Osteocyte (in vitro differentiated cells): ENCODE measurements around the gene STX3. TPM values are rescaled to one million over a fixed set of nuclear protein-coding genes. Genes with fewer than 3 reads are reported as not detected.
"Not testable (repeated sequence)": the region's sequence is repeated elsewhere in the genome, so short reads cannot be mapped to it uniquely, and the experiment has no call there.

Experiments used
- DNase-seq: peaks from one replicate; pipeline ENCODE4 v3.0.0; 2021; ENCODE audit warnings: mixed read lengths; ENCODE audit not compliant: unreplicated experiment; ENCODE audit errors: extremely low spot score
- H3K27ac Mint-ChIP-seq: one replicate; pipeline ENCODE4 v1.8.0; 2021; ENCODE audit warnings: mild to moderate bottlenecking, mixed read lengths; ENCODE audit not compliant: unreplicated experiment
- H3K27me3 Mint-ChIP-seq: one replicate; pipeline ENCODE4 v1.8.0; 2021; ENCODE audit warnings: mixed read lengths; ENCODE audit not compliant: unreplicated experiment
- H3K36me3 Mint-ChIP-seq: one replicate; pipeline ENCODE4 v1.8.0; 2021; ENCODE audit warnings: mixed read lengths; ENCODE audit not compliant: unreplicated experiment
- H3K4me1 Mint-ChIP-seq: one replicate; pipeline ENCODE4 v1.8.0; 2021; ENCODE audit warnings: mixed read lengths; ENCODE audit not compliant: unreplicated experiment
- H3K4me3 Mint-ChIP-seq: one replicate; pipeline ENCODE4 v1.8.0; 2021; ENCODE audit warnings: mild to moderate bottlenecking, moderate library complexity, mixed read lengths; ENCODE audit not compliant: unreplicated experiment
- H3K9me3 Mint-ChIP-seq: one replicate; pipeline ENCODE4 v1.8.0; 2021; ENCODE audit warnings: mixed read lengths; ENCODE audit not compliant: unreplicated experiment
- CTCF ChIP-seq: fragments of 200-600 bp; sonication (generic); IDR thresholded peaks from 2 replicates; pipeline ENCODE4 v1.5.0; 2021; ENCODE audit warnings: antibody characterized with exemption, mild to moderate bottlenecking, moderate library complexity
- total RNA-seq: library from RNA; stranded (reverse); gene quantifications from 2 replicates; pipeline ENCODE4 v1.2.1, GENCODE V29; 2021

The STX3 gene
- total RNA-seq, 1 donor from 2014 or later, result 17.8 TPM

- Mint-ChIP-seq H3K36me3 (peaks cover 7% of the 10 kb centered on the region), H3K4me3 (no peak overlapping the region), H3K27ac (no peak overlapping the region), H3K27me3 (peaks cover 24% of the 10 kb centered on the region), H3K9me3 (peaks cover 4% of the 10 kb centered on the region), H3K4me1 (peaks cover 23% of the 10 kb centered on the region)
- DNase-seq, result no peak
- TF ChIP-seq CTCF, result no peak
Observed at GRCh38 chr11:59813364-59813763, 58.2 kb downstream of the STX3 start.

DNA sequence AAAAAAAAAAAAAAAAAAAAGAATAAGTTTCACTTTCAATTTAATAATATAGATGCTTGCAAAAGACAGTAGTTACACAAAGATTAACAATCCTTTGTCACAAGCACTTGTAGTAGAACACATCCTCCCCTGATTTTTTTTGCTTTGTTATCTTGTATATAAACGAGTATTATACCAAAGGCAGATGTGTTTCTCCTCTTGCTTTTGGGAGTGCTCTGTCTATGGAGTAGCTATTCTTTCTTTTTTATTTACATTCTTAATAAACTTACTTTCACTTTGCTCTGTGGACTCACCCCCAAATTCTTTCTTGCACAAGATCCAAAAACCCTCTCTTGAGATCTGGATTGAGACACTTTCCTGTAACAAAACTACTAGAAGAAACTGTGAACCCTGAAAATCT is 58.8 kb downstream of the STX3 start:
- no peak overlapping the region for H3K4me3 Mint-ChIP-seq
- no peak for DNase-seq
- H3K36me3 Mint-ChIP-seq, result peaks cover 2% of the 10 kb centered on the region
- peaks cover 30% of the 10 kb centered on the region for H3K27me3 Mint-ChIP-seq
- H3K4me1 Mint-ChIP-seq, result peaks cover 19% of the 10 kb centered on the region
- H3K27ac Mint-ChIP-seq, result no peak overlapping the region
- H3K9me3 Mint-ChIP-seq, result peaks cover 4% of the 10 kb centered on the region
- TF ChIP-seq CTCF, result no peak

- DNase-seq, result no peak
- no peak for TF ChIP-seq CTCF
Observed at GRCh38 chr11:59815754-59816153, 60.6 kb downstream of the STX3 start.

DNA sequence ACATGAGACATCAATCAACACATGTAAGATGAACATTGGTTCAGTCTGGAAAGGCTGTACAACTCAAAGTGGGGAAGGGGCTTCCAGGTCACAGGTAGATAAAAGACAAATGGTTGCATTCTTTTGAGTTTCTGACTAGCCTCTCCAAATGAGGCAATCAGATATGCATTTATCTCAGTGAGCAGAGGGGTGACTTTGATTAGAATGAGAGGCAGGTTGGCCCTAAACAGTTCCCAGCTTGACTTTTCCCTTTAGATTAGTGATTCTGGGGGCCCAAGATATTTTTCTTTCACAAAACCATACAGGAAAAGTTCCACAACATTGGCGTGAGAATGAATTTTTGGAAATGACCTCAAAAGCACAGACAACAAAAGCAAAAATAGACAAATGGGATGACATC is 61.3 kb downstream of the STX3 start:
- not testable (repeated sequence) for H3K4me1 Mint-ChIP-seq, H3K36me3 Mint-ChIP-seq, H3K27ac Mint-ChIP-seq, H3K4me3 Mint-ChIP-seq, H3K9me3 Mint-ChIP-seq, DNase-seq
- H3K27me3 Mint-ChIP-seq, result peaks cover 38% of the 10 kb centered on the region

More at GRCh38 chr11:59815754-59816153, 60.6 kb downstream of the STX3 start:
- no peak overlapping the region for H3K4me3 Mint-ChIP-seq
- H3K27me3 Mint-ChIP-seq, result peaks cover 38% of the 10 kb centered on the region
- H3K27ac Mint-ChIP-seq, result no peak overlapping the region
- H3K9me3 Mint-ChIP-seq, result peaks cover 4% of the 10 kb centered on the region
- H3K36me3 Mint-ChIP-seq, result peaks cover 2% of the 10 kb centered on the region
- peaks cover 9% of the 10 kb centered on the region for H3K4me1 Mint-ChIP-seq

DNA sequence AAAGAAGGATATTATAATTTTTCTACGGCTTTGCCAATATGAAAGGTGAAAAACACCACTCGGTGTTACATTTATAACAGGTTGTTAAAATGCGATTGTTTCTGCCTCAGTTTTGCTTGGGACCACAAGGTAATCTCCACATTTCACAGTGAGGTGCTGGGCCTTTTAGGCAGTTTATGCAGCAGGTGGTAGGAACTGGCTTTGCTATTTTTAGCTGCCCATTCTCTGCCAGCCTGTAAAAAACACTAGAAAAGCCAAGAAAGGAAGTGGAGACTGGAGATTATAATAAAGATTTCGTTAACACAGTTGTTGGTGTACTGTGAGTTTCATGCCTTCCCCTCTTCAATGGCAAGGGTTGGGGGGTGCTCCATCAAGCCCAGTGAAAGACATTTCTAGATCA is 63.4 kb downstream of the STX3 start:
- TF ChIP-seq CTCF, result no peak
- DNase-seq, result no peak
- Mint-ChIP-seq H3K27ac (no peak overlapping the region), H3K9me3 (no peaks in the 10 kb centered on the region), H3K4me3 (no peak overlapping the region), H3K4me1 (peaks cover 5% of the 10 kb centered on the region), H3K36me3 (no peaks in the 10 kb centered on the region), H3K27me3 (peaks cover 38% of the 10 kb centered on the region)

GRCh38 chr11:59822989-59823566 is 67.9 kb downstream of the STX3 start:
- Mint-ChIP-seq H3K27ac (no peak overlapping the region), H3K4me3 (no peak overlapping the region), H3K4me1 (peaks cover 1% of the 10 kb centered on the region), H3K9me3 (no peaks in the 10 kb centered on the region), H3K36me3 (no peaks in the 10 kb centered on the region), H3K27me3 (peaks cover 27% of the 10 kb centered on the region)
- DNase-seq, result no peak
- TF ChIP-seq CTCF, result peak; percentile 62
